Astrocyte of the hippocampus (primary cell): ENCODE data around the gene ZNF644.

Experiments used
- DNase-seq: peaks from one replicate; pipeline ENCODE4 v3.0.0; 2011; ENCODE audit warnings: low read depth, low spot score

Gene ZNF644

DNA sequence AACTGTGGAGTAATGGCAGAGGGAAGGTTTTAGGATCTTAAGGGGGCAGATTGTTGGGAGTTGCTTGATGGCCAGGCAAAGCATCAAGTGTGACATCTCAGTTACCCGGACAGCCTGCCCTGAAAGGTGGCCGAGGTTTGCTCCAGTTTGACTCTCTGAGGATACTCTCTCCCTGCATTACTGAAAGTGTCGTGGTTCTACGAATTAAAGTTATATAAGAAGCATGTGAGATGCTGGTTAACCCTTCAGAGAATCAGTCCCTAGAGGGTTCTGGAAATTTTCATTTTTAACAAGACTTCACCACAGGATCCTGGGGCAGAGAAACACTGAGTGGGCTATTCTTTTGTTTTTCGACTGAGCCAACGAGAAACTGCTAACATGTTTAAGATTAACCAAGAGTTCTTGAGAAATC is 689 bp upstream of the ZNF644 start:
- DNase-seq: no peak

DNA sequence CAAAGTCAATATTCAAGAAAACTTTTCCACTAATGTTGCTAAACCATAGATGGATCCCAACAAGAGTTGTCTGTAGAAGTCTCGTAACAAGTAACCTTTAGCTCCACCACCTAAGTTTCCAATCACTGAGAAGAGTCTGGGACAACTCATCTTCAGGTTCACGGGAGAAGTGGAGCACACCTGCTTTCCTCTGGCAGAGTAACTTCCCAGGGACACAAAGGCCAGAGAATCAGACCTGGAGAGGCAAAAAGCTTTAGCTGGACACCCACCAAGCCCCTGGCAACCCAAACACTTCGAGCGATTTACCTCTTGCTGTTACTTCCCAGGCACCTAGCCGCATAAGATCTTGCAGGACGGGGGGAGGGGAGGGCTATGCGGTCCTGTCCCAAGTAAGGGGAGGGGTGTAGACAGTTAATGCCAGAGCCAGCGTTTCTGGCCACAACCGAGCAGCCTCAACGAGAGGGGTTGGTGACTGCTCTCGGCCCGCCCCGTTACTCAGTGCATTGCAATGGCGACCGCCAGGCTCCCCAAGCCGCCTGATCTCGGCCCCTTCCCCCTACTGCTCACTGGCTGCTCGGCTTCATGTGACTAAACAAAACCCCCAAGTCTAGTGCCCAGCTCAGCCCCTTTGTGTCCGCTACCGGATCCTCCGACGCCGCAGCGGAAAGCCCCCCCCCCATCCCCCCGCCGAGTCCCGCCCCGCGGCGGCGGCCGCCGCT is 709 bp downstream of the ZNF644 start:
- peak; percentile 95 for DNase-seq

DNA sequence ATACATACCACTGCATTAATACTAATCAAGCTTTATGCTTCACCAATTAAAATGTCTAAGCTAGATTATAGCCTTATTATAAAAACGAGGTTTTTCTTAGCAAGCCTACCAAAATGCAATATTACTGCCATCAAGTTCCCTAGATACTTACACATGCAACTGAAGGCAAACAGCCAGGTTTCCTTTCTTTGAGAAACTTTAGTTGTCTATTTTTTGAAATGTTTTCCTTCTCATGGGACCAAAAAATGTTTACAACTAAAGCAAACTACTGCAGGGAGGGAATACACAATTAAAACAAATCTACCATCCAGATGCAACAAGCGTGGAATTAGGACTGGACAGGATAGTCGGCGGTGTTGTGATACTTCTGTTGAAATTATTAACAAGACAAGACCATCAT is 1.3 kb downstream of the ZNF644 start:
- peak; percentile 22 for DNase-seq

DNA sequence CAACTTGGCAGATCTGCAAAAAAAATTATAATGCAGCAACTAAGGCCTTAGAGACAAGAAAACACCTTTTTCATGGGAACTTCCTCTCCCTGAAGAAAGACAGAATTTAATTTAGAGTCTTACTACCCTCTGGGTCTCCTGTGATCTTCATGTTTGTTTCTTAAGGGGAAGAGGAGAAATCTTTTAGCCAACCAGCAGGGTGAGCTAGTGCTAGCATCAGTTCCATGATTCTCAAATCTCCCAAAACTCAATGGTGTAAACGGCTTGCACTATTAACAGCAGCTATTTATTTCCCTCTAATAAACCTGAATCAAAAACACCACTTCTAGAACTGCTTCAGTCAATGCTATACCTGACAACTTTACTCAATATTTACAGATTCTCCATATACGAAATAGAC is 3.8 kb downstream of the ZNF644 start:
- DNase-seq: no peak

DNA sequence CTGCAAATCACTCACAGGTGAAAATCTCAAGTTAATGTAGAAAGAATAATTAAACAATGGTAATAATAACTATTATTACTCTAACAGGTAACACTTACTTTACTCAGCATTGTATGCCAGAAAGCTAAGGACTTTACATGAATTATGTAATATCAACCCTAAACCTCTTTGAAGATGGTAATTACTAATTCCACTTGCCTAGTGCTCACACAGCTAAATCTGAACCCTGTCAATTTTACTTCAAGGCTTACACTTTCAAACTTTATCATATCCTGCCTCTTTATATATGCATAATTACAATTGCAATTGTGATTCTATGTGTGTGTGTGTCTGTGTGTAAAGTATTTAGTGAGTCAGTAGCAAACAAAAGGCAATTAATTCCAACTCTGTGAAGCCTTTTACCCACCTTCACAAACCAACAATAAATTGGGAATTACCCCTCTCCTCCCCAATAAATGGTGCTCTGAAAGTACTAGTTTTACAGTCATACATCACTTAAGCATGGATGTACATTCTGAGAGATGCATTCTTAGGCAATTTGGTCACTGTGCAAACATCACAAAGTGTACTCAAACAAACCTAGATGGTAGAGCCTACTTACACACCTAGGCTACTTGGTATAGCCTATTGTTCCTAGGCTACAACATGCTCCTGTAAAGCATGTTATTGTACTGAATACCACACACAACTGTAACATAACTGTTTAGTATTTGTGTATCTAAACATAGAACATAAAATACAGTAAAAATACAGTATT is 5.9 kb downstream of the ZNF644 start:
- DNase-seq: peak; percentile 55

DNA sequence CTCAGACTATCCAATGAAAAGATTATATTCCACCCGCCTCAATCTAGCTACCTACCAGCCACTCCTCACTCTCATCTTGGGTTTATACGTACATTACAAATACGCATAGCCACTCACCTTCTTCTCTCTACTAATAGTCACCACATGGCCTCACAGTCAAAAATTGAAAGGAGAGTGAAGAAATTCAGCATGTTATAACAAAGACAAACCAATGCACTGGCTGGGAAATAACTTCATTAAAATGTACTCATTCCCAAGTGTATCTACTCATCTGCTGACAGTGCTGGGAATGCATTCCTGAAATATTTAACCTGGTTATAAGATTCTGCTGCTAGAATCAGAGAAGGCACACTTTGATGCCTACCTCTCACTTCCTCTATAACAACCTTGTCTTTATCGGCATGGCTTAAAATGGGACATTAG is 6.5 kb downstream of the ZNF644 start:
- DNase-seq: peak; percentile 22

DNA sequence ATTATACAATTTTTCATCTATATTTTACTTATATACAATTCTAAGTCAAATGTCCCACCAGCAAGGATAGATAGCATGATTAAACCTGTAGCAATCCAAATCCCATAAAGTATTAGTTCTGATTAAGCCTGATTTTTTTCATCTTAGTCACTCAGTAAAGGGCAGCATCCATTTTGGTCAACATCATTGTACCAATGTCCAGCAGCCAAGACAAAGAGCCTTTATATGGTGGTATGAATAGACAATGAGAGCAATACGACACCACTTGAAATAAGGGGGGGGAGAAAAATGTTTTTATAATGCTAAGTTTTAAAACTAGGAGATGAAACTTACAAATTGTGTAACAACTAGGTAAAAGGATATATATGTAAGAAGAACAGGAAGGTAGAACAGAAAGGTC is 7.4 kb downstream of the ZNF644 start:
- no peak for DNase-seq

DNA sequence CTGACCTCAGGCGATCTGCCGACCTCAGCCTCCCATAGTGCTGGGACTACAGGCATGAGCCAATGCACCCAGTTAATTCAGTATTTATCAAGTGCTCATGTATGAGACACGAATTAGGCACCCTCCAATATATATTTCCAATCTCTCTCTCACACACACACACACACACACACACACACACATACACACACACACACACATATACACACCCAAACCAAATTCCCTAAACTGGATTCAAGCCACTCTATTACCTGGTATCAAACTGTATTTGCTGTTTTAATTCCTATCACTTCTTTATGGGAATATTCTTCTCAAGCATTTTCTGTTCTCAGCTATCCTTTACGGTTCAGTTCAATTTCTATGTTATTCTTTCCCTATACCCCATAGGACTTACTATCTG is 8.5 kb downstream of the ZNF644 start:
- DNase-seq: no peak

DNA sequence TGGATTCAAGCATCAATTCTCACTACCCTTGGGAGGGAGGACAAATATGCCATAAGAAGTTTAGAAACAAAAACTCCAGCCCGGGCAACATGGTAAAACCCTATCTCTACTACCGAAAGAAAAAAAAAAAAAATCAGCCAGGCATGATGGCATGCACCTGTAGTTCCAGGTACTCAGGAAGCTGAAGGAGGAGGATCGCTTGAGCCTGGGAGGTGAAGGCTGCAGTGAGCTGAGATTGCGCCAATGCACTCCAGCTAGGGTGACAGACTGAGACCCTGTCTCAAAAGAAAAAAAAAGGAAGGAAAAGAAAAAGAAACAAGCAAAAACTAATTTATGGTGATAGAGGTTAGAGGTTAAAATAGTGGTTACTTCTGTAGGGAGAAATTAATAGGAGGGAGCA is 9.6 kb downstream of the ZNF644 start:
- no peak for DNase-seq

DNA sequence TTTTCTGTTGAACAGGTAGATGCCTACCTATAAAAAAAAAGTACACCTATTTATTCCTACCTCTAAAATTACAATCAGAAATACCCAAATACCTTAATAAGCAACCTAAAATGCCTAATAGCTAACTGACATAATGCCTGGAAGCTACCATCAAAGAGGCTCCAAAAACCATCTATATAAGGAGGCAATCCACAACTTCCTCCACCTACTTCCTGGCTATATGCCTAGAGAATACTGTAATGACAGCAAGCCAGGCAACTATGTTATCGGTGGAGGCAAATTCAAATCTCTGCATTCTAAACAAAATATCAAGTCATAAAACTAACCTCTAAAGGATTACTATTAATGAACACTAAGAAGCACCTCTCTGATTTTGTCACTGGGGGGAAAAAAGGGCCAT is 10.1 kb downstream of the ZNF644 start:
- DNase-seq: peak; percentile 43

DNA sequence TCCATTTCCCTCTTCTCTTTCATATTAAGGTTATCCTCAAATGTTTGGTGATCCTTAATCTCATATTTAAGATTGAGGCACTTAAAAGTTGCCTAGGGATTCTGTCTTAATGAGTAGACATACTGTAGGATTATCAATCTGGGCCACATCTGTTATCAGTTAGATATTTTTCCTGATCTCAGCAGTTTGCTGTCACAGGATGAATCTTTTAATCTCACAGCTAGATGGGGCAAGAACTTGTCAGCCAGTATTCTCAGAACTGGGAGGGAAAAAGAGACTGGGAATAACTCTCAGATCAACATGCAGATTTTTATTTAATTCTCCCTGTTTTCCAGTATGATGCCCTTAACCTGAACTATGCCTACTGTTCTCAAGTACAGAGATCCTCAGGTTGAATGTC is 14.0 kb downstream of the ZNF644 start:
- DNase-seq: no peak

DNA sequence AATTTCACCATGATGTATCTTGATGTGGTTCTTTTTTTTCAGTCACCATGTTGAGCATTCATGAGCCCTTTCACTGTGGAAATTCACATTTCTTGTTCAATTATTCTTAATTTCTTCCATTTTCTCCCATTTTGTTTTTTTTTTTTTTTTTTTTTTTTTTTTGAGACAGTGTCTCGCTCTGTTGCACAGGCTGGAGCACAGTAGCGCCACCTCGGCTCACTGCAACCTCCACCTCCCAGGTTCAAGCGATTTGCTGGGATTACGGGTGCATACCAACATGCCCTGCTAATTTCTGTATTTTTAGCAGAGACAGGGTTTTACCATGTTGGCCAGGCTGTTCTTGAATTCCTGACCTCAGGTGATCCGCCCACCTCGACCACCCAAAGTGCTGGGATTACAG is 14.7 kb downstream of the ZNF644 start:
- DNase-seq: no peak

DNA sequence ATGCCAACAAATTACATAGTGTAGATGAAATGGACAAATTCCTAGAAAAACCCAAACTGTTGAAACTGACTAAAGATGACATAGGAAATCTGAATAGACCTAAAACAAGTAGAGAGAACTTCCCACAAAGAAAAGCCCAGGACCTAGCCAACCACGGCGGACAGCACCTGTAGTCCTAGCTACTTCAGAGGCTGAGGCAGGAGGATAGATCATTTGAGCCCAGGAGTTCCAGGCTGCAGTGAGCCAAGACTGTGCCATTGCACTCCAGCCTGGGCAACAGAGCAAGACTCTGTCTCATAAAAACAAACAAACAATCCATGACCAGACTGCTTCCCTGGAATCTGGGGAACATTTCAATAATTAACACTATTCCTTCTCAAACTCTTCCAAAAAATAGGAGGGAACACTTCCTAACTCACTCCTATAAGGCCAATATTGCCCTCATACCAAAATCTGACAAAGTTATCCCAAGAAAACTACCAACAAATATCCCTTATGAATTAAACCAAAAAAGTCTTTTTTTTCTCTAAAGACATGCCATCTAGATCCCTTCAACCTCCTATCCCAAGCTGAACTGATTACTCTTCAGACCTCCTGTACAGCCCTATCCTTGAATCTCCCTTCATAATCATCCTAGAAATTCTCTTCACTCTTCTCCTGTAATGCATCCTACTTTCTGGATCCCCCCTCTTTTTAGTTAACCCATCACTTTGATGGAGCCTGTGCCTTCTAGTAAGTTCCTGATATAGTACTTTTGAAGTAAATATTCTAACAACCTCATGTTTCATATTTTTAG is 15.5 kb downstream of the ZNF644 start:
- no peak for DNase-seq

DNA sequence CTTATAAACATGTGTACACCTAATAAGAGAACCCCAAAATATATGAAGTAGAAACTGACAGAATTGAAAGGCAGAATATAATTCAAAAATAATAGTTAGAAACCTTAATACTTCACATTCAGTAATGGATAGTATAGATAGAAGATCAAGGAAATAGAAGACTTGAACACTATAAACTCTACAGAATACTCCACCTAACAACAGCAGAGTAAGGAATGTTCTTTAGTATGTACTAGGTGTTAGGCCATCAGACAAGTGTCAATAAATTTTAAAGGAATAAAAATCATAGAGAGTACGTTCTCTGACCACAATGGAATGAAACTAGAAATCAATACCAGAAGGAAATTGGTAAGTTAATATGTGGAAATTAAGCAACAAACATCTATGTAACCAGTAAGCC is 16.6 kb downstream of the ZNF644 start:
- DNase-seq: no peak

DNA sequence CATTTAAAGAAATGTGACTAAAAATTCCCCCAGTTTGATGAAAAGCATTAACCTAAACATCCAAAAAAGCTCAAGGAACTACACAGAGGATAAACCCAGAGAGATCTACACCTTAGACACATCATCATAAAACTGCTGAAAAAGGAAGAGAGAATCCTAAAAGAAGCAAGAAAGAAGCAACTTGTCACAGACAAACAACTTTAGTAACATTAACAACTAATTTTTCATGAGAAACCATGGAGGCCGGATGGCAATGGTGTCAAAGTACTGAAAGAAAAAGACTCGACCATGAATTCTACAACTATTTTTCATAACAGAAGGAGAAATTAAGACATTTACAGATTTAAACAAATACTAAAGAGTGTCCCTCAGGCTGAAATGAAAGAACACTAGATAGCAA is 17.7 kb downstream of the ZNF644 start:
- DNase-seq: no peak

DNA sequence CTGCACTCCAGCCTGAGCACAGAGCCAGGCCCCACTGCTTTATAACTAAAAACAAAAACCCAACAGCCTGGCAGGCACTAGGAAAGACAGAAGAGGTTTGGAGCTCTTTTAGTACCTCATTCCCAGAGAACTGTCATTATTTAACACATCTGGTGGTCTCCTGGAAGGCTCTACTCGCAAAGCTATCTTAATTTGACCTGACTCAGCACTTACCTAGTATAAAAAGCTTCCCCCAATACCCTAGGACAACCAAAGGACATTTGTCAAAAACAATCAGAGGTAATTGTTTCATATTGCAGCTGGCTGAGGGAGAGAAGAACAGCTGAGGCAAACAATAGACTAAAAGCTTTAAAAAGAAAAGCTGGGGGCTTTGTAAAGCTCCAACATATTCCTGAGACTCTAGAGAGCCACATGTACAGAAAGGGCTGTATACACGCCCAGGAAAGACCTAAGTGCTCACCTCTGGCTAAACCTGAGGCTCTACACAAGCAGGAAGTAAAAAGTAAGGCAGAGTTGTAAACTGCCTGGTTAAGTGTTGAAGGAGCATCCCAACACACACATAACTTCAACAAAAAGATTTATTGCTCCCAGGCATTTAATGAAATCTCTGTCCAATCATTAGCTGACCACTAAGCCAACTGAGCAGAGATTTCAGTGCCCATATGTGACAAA is 25.0 kb downstream of the ZNF644 start:
- DNase-seq: no peak

DNA sequence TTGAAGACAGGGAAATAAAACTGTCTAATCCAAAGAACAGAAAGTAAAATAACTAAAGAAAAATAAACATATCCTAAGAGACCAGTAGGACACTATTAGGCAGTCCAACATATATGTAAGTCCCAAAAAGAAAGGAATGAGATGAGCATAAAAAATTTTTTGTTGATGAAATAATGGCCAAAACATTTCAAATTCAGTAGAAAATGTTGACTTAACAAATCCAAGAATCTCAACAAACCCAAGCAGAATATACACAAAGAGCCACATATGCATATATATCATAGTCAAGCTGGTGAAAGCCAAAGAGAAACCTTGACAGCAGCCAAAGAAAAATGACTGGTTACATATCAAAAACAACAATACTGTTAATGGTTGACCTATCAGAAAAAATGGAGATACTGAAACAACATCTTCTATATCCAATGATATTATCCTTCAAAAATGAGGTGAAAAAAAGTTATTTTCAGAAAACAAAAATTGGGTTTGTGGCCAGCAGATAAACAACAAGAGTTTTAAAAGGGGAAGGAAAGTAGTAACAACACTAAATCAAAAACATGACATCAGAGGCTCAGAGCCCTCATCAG is 26.4 kb downstream of the ZNF644 start:
- DNase-seq: no peak

DNA sequence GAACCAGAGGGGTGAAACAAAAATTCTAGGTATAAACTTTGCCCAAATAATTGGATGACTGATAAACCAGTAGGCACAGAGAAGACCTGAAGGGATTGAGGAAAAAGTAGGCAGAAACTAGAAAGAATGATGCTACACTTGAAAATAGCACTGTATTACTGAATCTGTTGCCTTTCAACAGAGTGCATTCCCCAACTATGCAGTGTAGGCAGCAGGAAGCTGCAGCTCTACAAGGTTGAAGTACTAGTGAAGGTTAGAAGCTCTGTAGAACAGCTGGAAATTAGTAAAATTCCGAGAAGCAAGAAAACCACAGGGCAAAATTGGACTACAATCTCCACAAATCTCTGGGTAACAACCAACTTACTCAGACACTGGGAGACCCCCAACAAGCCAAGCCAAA is 27.4 kb downstream of the ZNF644 start:
- DNase-seq: no peak

DNA sequence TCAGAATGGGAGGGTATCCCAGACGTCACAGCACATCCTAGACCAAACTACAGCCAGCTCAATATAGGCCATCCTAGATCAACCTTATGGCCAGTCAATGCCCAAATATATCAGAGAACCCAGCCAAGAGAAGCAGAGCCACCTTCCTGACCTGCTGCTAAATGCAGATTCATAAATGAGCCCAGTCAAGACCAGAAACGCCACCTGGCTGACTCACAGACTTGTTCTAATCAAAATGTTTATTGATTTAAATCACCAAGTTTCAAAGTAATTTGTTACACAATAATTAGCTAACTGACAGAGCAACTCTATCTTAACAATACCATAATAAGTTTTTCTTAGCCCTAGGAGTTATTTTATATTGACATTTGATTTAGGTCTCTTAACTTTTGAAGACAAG is 28.6 kb downstream of the ZNF644 start:
- DNase-seq: no peak

DNA sequence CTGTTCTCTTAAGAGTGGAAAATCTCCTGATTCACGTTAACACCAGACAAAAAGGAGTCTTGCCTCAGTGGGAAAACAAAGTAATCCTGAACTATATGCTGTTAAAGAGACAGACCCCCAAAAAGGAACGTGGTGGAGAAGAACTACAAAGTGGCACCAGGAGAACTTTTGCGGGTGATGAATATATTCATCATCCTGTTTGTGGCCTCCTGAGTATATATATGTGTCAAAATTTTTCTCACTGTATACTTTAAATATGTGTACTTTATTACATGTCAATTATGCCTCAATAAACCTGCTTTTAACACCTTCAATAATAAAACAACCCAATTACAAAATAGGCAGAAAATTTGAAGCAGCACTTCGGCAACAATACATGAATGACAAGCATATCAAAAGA is 31.1 kb downstream of the ZNF644 start:
- no peak for DNase-seq

DNA sequence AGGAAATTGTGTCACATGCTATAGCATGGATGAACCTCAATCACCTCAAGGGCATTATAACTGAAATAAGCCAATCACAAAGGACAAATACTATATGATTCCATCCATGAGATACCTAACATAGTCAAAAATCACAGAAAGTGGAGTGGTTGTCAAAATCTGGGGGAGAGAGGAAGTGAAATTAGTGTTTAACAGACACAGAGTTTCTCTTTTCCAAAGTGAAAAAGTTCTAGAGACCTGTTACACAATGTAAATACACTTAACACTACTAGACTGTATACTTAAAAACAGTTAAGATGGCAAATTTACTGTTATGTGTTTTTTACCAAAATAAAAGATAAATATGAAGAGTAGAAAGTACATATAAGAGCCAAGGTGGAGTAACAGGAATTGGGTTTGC is 31.8 kb downstream of the ZNF644 start:
- DNase-seq: no peak

DNA sequence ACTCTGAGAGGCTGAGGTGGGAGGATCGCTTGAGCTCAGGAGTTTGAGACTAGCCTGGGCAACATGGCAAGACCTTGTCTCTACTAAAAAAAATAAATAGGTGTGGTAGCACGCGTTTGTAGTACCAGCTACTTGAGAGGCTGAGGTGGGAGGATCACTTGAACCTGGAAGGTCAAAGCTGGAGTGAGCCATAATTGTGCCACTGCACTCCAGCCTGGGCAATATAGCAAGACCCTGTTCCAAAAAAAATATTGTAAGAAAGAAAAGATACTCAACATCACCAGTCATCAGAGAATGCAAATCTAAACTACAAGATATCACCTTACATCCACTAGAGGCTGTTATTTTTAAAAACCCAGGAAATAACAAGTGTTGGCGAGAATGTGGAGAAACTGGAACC is 32.5 kb downstream of the ZNF644 start:
- no peak for DNase-seq
